ENCODE data around the gene BANK1. TPM values are rescaled to one million over a fixed set of nuclear protein-coding genes. Genes with fewer than 3 reads are reported as not detected.

Gene BANK1
- total RNA-seq, 2 experiments from 2014 or later: not detected

GRCh38 chr4:101953949-101954348 lies 163.4 kb downstream of the BANK1 start:
- POLR2A ChIA-PET: no interaction called here
- no TSS peak for BruUV-seq (replicated peaks)
- Histone ChIP-seq H3K79me2 (ENCODE audit: insufficient read depth, low read depth, low read length) (no peaks in the 10 kb centered on the region), H3K4me2 (ENCODE audit: low read length) (no peak overlapping the region), H3K4me3 (ENCODE audit: low read depth, low read length, poor library complexity, severe bottlenecking) (no peak overlapping the region), H3K9me2 (ENCODE audit: insufficient read depth, low read length) (no peaks in the 10 kb centered on the region), H4K20me1 (ENCODE audit: insufficient read depth, low read length) (no peaks in the 10 kb centered on the region), H2AFZ (ENCODE audit: low read length) (no peak overlapping the region), H3K36me3 (ENCODE audit: insufficient read depth, low read length) (no peaks in the 10 kb centered on the region), H3K9me3 (ENCODE audit: low read length) (no peaks in the 10 kb centered on the region), H3K4me1 (ENCODE audit: insufficient read depth, low read length, poor library complexity, severe bottlenecking) (no peaks in the 10 kb centered on the region), H3K27ac (ENCODE audit: low read depth, low read length, poor library complexity, severe bottlenecking) (no peak overlapping the region)
- intact Hi-C loops (cut with micrococcal nuclease; ENCODE audit: unreplicated experiment): no loop called here
- no peak for DNase-seq (ENCODE audit: low spot score)
- no peak for TF ChIP-seq EZH2phosphoT487 (IDR thresholded peaks at IDR 0.05; ENCODE audit: borderline replicate concordance, low read depth, low read length)
- TF ChIP-seq CTCF (conservative IDR thresholded peaks at IDR 0.05; ENCODE audit: low read length): no peak
- CTCF ChIA-PET (ENCODE audit: unreplicated experiment): no interaction called here

- Histone ChIP-seq H3K79me2 (ENCODE audit: insufficient read depth, low read depth, low read length) (no peaks in the 10 kb centered on the region), H3K9me2 (ENCODE audit: insufficient read depth, low read length) (no peaks in the 10 kb centered on the region), H3K4me3 (ENCODE audit: low read depth, low read length, poor library complexity, severe bottlenecking) (no peak overlapping the region), H3K9me3 (ENCODE audit: low read length) (no peaks in the 10 kb centered on the region), H3K27ac (ENCODE audit: low read depth, low read length, poor library complexity, severe bottlenecking) (no peak overlapping the region), H3K4me2 (ENCODE audit: low read length) (no peak overlapping the region), H3K4me1 (ENCODE audit: insufficient read depth, low read length, poor library complexity, severe bottlenecking) (no peaks in the 10 kb centered on the region), H2AFZ (ENCODE audit: low read length) (no peak overlapping the region), H3K36me3 (ENCODE audit: insufficient read depth, low read length) (no peaks in the 10 kb centered on the region), H4K20me1 (ENCODE audit: insufficient read depth, low read length) (no peaks in the 10 kb centered on the region)
- no peak for DNase-seq (ENCODE audit: low spot score)
- BruUV-seq (replicated peaks): no TSS peak
- TF ChIP-seq EZH2phosphoT487 (IDR thresholded peaks at IDR 0.05; ENCODE audit: borderline replicate concordance, low read depth, low read length): no peak
- no peak for TF ChIP-seq CTCF (conservative IDR thresholded peaks at IDR 0.05; ENCODE audit: low read length)
- intact Hi-C loops (cut with micrococcal nuclease; ENCODE audit: unreplicated experiment): no loop called here
- ChIA-PET CTCF (ENCODE audit: unreplicated experiment) (no interaction called here), POLR2A (no interaction called here)
Observed at GRCh38 chr4:101954351-101954750, 163.8 kb downstream of the BANK1 start.

- POLR2A ChIA-PET: interaction anchor here (0.8 kb wide), 1 partner anchor 29 kb away, joined by 3 read pairs; no protein-coding TSS in a partner anchor
- H3K4me3 ChIP-seq (ENCODE audit: low read depth, low read length, poor library complexity, severe bottlenecking): no peak overlapping the region
Observed at GRCh38 chr4:101954975-101955678, 164.6 kb downstream of the BANK1 start.

More at GRCh38 chr4:101954975-101955678, 164.6 kb downstream of the BANK1 start:
- no peaks in the 10 kb centered on the region for H4K20me1 ChIP-seq (ENCODE audit: insufficient read depth, low read length)
- H3K36me3 ChIP-seq (ENCODE audit: insufficient read depth, low read length): no peaks in the 10 kb centered on the region
- H3K9me2 ChIP-seq (ENCODE audit: insufficient read depth, low read length): no peaks in the 10 kb centered on the region
- CTCF ChIA-PET (ENCODE audit: unreplicated experiment): no interaction called here
- H2AFZ ChIP-seq (ENCODE audit: low read length): no peak overlapping the region
- H3K9me3 ChIP-seq (ENCODE audit: low read length): no peaks in the 10 kb centered on the region
- BruUV-seq (replicated peaks): no TSS peak
- TF ChIP-seq CTCF (conservative IDR thresholded peaks at IDR 0.05; ENCODE audit: low read length): no peak
- TF ChIP-seq EZH2phosphoT487 (IDR thresholded peaks at IDR 0.05; ENCODE audit: borderline replicate concordance, low read depth, low read length): no peak
- no peaks in the 10 kb centered on the region for H3K4me1 ChIP-seq (ENCODE audit: insufficient read depth, low read length, poor library complexity, severe bottlenecking)
- no peak overlapping the region for H3K27ac ChIP-seq (ENCODE audit: low read depth, low read length, poor library complexity, severe bottlenecking)
- intact Hi-C loops (cut with micrococcal nuclease; ENCODE audit: unreplicated experiment): no loop called here
- no peak for DNase-seq (ENCODE audit: low spot score)
- H3K4me2 ChIP-seq (ENCODE audit: low read length): no peak overlapping the region
- no peaks in the 10 kb centered on the region for H3K79me2 ChIP-seq (ENCODE audit: insufficient read depth, low read depth, low read length)
